ENCODE data around the gene CFAP73. TPM values are rescaled to one million over a fixed set of nuclear protein-coding genes. Genes with fewer than 3 reads are reported as not detected.
"Not testable (repeated sequence)": the region's sequence is repeated elsewhere in the genome, so short reads cannot be mapped to it uniquely, and the experiment has no call there.

The CFAP73 gene
- total RNA-seq, 2 donors from 2014 or later, result not detected

- DNase-seq, result no peak
Observed at GRCh38 chr12:113202300-113203075, 53.0 kb downstream of the CFAP73 start.

GRCh38 chr12:113203852-113204760 is 54.6 kb downstream of the CFAP73 start:
- no peak overlapping the region for H3K4me3 ChIP-seq (ENCODE audit: low read length)
- H3K27ac Mint-ChIP-seq, result no peak overlapping the region
- H3K4me1 Mint-ChIP-seq, result peaks cover 5% of the 10 kb centered on the region
- peaks cover 5% of the 10 kb centered on the region for H3K9me3 Mint-ChIP-seq
- no peaks in the 10 kb centered on the region for H3K9me3 ChIP-seq (ENCODE audit: control insufficient read depth, low read length)
- TF ChIP-seq, protein P1, sequence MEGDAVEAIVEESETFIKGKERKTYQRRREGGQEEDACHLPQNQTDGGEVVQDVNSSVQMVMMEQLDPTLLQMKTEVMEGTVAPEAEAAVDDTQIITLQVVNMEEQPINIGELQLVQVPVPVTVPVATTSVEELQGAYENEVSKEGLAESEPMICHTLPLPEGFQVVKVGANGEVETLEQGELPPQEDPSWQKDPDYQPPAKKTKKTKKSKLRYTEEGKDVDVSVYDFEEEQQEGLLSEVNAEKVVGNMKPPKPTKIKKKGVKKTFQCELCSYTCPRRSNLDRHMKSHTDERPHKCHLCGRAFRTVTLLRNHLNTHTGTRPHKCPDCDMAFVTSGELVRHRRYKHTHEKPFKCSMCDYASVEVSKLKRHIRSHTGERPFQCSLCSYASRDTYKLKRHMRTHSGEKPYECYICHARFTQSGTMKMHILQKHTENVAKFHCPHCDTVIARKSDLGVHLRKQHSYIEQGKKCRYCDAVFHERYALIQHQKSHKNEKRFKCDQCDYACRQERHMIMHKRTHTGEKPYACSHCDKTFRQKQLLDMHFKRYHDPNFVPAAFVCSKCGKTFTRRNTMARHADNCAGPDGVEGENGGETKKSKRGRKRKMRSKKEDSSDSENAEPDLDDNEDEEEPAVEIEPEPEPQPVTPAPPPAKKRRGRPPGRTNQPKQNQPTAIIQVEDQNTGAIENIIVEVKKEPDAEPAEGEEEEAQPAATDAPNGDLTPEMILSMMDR (conservative IDR thresholded peaks at IDR 0.05), result no peak
- H3K27me3 Mint-ChIP-seq (ENCODE audit: insufficient read depth), result peaks cover 1% of the 10 kb centered on the region
- no peak overlapping the region for H3K4me3 Mint-ChIP-seq
- H3K36me3 ChIP-seq (ENCODE audit: control insufficient read depth, insufficient read depth, low read length), result no peaks in the 10 kb centered on the region
- 91 to 93% methylated on average over 6 to 8 of the region's 8 CpGs for WGBS, 2 experiments (ENCODE audit: insufficient coverage in 1 of 2, insufficient read length in 1 of 2)
- no peak overlapping the region for H3K9ac ChIP-seq (ENCODE audit: extremely low read depth, low read length, poor library complexity, severe bottlenecking)
- DNase-seq, result no peak
- H3K27ac ChIP-seq (ENCODE audit: low read depth, low read length), result no peak overlapping the region
- peaks cover 5% of the 10 kb centered on the region for H3K36me3 Mint-ChIP-seq (ENCODE audit: low read depth)
- H3K27me3 ChIP-seq (ENCODE audit: control insufficient read depth, insufficient read depth, low read length, poor library complexity, severe bottlenecking), result no peaks in the 10 kb centered on the region
- no peaks in the 10 kb centered on the region for H3K4me1 ChIP-seq (ENCODE audit: control insufficient read depth, insufficient read depth, low read length)

More at GRCh38 chr12:113202300-113203075, 53.0 kb downstream of the CFAP73 start:
- Mint-ChIP-seq H3K4me3 (no peak overlapping the region), H3K9me3 (peaks cover 5% of the 10 kb centered on the region), H3K36me3 (ENCODE audit: low read depth) (peaks cover 5% of the 10 kb centered on the region), H3K27ac (no peak overlapping the region), H3K4me1 (no peaks in the 10 kb centered on the region), H3K27me3 (ENCODE audit: insufficient read depth) (peaks cover 1% of the 10 kb centered on the region)
- no peaks in the 10 kb centered on the region for H3K9me3 ChIP-seq (ENCODE audit: control insufficient read depth, low read length)
- TF ChIP-seq, protein P1 (conservative IDR thresholded peaks at IDR 0.05), result no peak
- H3K36me3 ChIP-seq (ENCODE audit: control insufficient read depth, insufficient read depth, low read length), result no peaks in the 10 kb centered on the region
- no peaks in the 10 kb centered on the region for H3K4me1 ChIP-seq (ENCODE audit: control insufficient read depth, insufficient read depth, low read length)
- WGBS, 2 experiments (ENCODE audit: insufficient coverage in 1 of 2, insufficient read length in 1 of 2), result 88 to 90% methylated on average over 2 to 4 of the region's 4 CpGs
- no peak overlapping the region for H3K9ac ChIP-seq (ENCODE audit: extremely low read depth, low read length, poor library complexity, severe bottlenecking)
- H3K4me3 ChIP-seq (ENCODE audit: low read length), result no peak overlapping the region
- H3K27ac ChIP-seq (ENCODE audit: low read depth, low read length), result no peak overlapping the region
- no peaks in the 10 kb centered on the region for H3K27me3 ChIP-seq (ENCODE audit: control insufficient read depth, insufficient read depth, low read length, poor library complexity, severe bottlenecking)

DNA sequence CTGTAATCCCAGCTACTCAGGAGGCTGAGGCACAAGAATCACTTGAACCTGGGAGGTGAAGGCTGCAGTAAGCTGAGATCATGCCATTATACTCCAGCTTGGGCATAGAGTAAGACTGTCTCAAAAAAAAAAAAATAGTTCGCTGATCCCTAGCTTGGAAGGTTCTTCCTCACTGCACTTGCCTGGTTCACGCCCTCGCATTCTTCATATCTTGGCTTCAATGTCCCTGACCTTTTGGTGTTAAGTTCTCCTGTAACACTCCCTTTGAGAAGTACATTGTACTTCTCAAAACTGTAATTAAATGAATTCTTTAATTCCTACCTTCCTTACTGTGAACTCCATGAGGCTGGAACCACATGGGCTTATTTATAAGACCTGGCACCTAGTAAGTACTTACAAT is 55.3 kb downstream of the CFAP73 start:
- Histone ChIP-seq H3K9ac (ENCODE audit: extremely low read depth, low read length, poor library complexity, severe bottlenecking) (no peak overlapping the region), H3K4me1 (ENCODE audit: control insufficient read depth, insufficient read depth, low read length) (no peaks in the 10 kb centered on the region), H3K36me3 (ENCODE audit: control insufficient read depth, insufficient read depth, low read length) (no peaks in the 10 kb centered on the region), H3K27ac (ENCODE audit: low read depth, low read length) (no peak overlapping the region), H3K9me3 (ENCODE audit: control insufficient read depth, low read length) (no peaks in the 10 kb centered on the region), H3K27me3 (ENCODE audit: control insufficient read depth, insufficient read depth, low read length, poor library complexity, severe bottlenecking) (no peaks in the 10 kb centered on the region), H3K4me3 (ENCODE audit: low read length) (no peak overlapping the region)
- TF ChIP-seq, protein P1 (conservative IDR thresholded peaks at IDR 0.05), result no peak
- peaks cover 5% of the 10 kb centered on the region for H3K9me3 Mint-ChIP-seq
- H3K27me3 Mint-ChIP-seq (ENCODE audit: insufficient read depth), result peaks cover 1% of the 10 kb centered on the region
- no peak for DNase-seq
- 89 to 95% methylated on average over 3 of the region's 3 CpGs for WGBS, 2 experiments (ENCODE audit: insufficient coverage in 1 of 2, insufficient read length in 1 of 2)
- H3K36me3 Mint-ChIP-seq (ENCODE audit: low read depth), result peaks cover 5% of the 10 kb centered on the region
- no peak overlapping the region for H3K4me3 Mint-ChIP-seq
- H3K4me1 Mint-ChIP-seq, result peaks cover 5% of the 10 kb centered on the region
- no peak overlapping the region for H3K27ac Mint-ChIP-seq

GRCh38 chr12:113206802-113207201 is 57.3 kb downstream of the CFAP73 start:
- H3K9me3 Mint-ChIP-seq; H3K9me3 ChIP-seq (ENCODE audit: control insufficient read depth, low read length); H3K27me3 Mint-ChIP-seq (ENCODE audit: insufficient read depth); H3K27me3 ChIP-seq (ENCODE audit: control insufficient read depth, insufficient read depth, low read length, poor library complexity, severe bottlenecking); H3K4me3 Mint-ChIP-seq; H3K9ac ChIP-seq (ENCODE audit: extremely low read depth, low read length, poor library complexity, severe bottlenecking); DNase-seq; H3K4me1 ChIP-seq (ENCODE audit: control insufficient read depth, insufficient read depth, low read length); H3K4me3 ChIP-seq (ENCODE audit: low read length); H3K36me3 ChIP-seq (ENCODE audit: control insufficient read depth, insufficient read depth, low read length); H3K27ac ChIP-seq (ENCODE audit: low read depth, low read length); H3K36me3 Mint-ChIP-seq (ENCODE audit: low read depth); H3K4me1 Mint-ChIP-seq; H3K27ac Mint-ChIP-seq: not testable (repeated sequence)
- 97 to 100% methylated on average over 2 to 5 of the region's 5 CpGs for WGBS, 2 experiments (ENCODE audit: insufficient coverage in 1 of 2, insufficient read length in 1 of 2)

Measured in endodermal cell (in vitro differentiated cells).